ENCODE results near the gene KREMEN2.

The KREMEN2 gene, protein sequence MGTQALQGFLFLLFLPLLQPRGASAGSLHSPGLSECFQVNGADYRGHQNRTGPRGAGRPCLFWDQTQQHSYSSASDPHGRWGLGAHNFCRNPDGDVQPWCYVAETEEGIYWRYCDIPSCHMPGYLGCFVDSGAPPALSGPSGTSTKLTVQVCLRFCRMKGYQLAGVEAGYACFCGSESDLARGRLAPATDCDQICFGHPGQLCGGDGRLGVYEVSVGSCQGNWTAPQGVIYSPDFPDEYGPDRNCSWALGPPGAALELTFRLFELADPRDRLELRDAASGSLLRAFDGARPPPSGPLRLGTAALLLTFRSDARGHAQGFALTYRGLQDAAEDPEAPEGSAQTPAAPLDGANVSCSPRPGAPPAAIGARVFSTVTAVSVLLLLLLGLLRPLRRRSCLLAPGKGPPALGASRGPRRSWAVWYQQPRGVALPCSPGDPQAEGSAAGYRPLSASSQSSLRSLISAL

GRCh38 chr16:2963723-2964474, at the start of gene KREMEN2:
Gene KREMEN2, plus strand, starts transcription at chr16:2964275. Its CDS starts 246 bp downstream, at chr16:2964521.
- Mint-ChIP-seq H3K27me3 (ENCODE audit: low read depth, poor library complexity) (peaks cover 31% of the 10 kb centered on the region), H3K36me3 (ENCODE audit: low read depth) (no peaks in the 10 kb centered on the region), H3K4me3 (peak within 1 kb of the TSS; percentile 87), H3K4me1 (peaks cover 14% of the 10 kb centered on the region), H3K27ac (no peak within 1 kb of the TSS), H3K9me3 (no peaks in the 10 kb centered on the region)
- TF ChIP-seq CTCF (IDR thresholded peaks at IDR 0.05), result no peak
- DNase-seq, result peak; percentile 74

- no peak for TF ChIP-seq CTCF (IDR thresholded peaks at IDR 0.05)
- Mint-ChIP-seq H3K9me3 (no peaks in the 10 kb centered on the region), H3K36me3 (ENCODE audit: low read depth) (peaks cover 19% of the 10 kb centered on the region), H3K27me3 (ENCODE audit: low read depth, poor library complexity) (peaks cover 24% of the 10 kb centered on the region), H3K4me1 (peaks cover 32% of the 10 kb centered on the region), H3K27ac (peak overlapping the region; percentile 72), H3K4me3 (no peak overlapping the region)
- no peak for DNase-seq
Measured at GRCh38 chr16:2915196-2915929, 48.7 kb upstream of the KREMEN2 start.

DNA sequence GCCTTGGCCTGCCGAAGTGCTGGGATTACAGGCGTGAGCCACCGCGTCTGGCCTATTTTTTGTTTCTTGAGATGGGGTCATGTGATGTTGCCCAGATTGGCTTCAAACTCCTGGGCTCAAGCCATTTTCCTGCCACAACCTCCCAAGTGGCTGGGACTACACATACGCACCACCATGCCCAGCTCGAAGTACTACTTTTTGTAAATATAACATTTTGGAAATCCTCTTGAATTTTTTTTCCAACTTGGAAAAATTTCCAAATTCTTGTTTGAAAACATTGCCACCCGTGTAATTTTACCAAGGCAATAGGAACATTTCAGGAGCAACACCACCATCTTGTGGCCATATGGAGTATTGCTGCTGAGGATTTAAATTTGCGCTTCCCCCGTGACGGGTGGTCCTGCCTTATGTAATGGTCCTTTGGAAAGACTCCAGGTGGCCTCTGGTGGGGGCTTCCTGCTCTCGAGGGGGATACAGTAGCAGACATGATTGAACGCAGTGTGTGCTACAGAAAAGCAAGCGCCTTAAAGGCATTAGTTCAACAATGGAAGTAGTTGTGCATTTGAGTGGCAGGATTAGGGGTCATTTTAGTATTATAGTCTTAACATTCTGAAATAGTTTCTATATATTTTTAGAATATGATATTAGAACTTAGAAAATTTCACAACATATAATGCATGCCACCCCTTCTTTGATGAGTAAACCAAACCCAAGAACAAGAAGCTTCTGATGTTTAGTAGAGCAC, 44.4 kb upstream of the KREMEN2 start:
- H3K4me3 Mint-ChIP-seq, result no peak overlapping the region
- DNase-seq, result peak; percentile 75
- H3K27me3 Mint-ChIP-seq (ENCODE audit: low read depth, poor library complexity), result peaks cover 6% of the 10 kb centered on the region
- H3K9me3 Mint-ChIP-seq, result no peaks in the 10 kb centered on the region
- H3K4me1 Mint-ChIP-seq, result peaks cover 16% of the 10 kb centered on the region
- H3K27ac Mint-ChIP-seq, result no peak overlapping the region
- TF ChIP-seq CTCF (IDR thresholded peaks at IDR 0.05), result peak; percentile 90
- peaks cover 26% of the 10 kb centered on the region for H3K36me3 Mint-ChIP-seq (ENCODE audit: low read depth)

GRCh38 chr16:2923481-2923880, 40.6 kb upstream of the KREMEN2 start:
- Mint-ChIP-seq H3K9me3 (no peaks in the 10 kb centered on the region), H3K4me3 (no peak overlapping the region), H3K27ac (no peak overlapping the region), H3K36me3 (ENCODE audit: low read depth) (peaks cover 22% of the 10 kb centered on the region), H3K4me1 (peaks cover 16% of the 10 kb centered on the region), H3K27me3 (ENCODE audit: low read depth, poor library complexity) (peaks cover 14% of the 10 kb centered on the region)
- TF ChIP-seq CTCF (IDR thresholded peaks at IDR 0.05), result no peak
- DNase-seq, result no peak

DNA sequence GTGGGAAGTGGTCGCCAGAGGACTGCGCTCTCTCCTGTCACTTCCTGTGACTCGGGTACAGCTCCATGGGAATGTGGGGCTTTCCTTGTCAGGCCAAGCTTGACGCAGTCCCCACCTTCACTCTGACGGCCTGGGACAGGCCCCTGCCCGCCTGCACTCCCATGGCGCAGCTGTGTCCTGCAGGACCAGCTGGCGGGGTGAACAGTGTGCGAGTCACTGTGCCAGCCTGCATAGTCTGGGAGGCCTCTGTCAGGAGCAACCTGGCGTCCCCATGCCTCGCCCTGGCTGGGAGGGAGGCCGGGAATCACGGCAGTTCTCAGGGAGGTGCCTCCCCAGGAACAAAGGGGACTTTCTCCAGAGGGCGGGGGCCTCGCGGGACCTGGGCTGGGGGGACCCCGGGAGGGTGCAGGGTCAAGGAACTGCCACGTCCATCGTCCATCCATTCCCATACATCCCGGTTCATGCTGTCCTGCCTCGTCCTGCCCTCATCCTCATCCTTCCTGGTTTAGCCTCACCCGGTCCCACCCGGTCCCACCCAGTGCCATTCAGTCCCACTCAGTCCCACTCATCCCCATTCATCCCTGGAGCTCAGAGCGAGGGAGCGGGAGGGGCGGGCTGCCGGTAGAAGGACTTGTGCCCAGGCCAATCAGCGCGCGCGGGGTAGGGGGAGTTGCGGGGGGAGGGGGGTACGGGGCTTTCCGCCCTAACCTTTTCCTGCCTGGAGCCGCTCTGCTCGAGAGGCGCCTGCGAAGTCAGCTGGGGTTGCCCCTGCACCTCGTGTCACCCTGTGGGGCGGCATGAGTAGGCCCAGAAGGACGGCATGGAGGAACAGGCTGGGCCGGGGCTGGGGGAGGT, 38.9 kb upstream of the KREMEN2 start:
- peaks cover 12% of the 10 kb centered on the region for H3K36me3 Mint-ChIP-seq (ENCODE audit: low read depth)
- H3K27ac Mint-ChIP-seq, result no peak overlapping the region
- H3K4me1 Mint-ChIP-seq, result peaks cover 11% of the 10 kb centered on the region
- TF ChIP-seq CTCF (IDR thresholded peaks at IDR 0.05), result no peak
- DNase-seq, result peak; percentile 66
- peaks cover 11% of the 10 kb centered on the region for H3K27me3 Mint-ChIP-seq (ENCODE audit: low read depth, poor library complexity)
- H3K4me3 Mint-ChIP-seq, result peak overlapping the region; percentile 2
- H3K9me3 Mint-ChIP-seq, result no peaks in the 10 kb centered on the region

Data from nephron progenitor cell (in vitro differentiated cells).